Urinary bladder (tissue), 4 donors: ENCODE measurements around the gene AP1S2. TPM values are rescaled to one million over a fixed set of nuclear protein-coding genes. Genes with fewer than 3 reads are reported as not detected.
"Not testable (repeated sequence)": the region's sequence is repeated elsewhere in the genome, so short reads cannot be mapped to it uniquely, and the experiment has no call there.

ENCODE experiments used
- DNase-seq: peaks from one replicate; pipeline ENCODE4 v3.0.0-alpha.2; 2015; ENCODE audit errors: extremely low spot score
- H3K27ac ChIP-seq: one replicate; pipeline ENCODE4 v1.5.1; 2013; ENCODE audit warnings: low read depth, mild to moderate bottlenecking, moderate library complexity
- H3K36me3 ChIP-seq: one replicate; pipeline ENCODE4 v1.6.1; 2013; ENCODE audit warnings: mild to moderate bottlenecking, moderate library complexity; ENCODE audit not compliant: insufficient read depth
- H3K4me1 ChIP-seq: one replicate; pipeline ENCODE4 v1.6.1; 2013; ENCODE audit warnings: mild to moderate bottlenecking, moderate library complexity; ENCODE audit not compliant: insufficient read depth
- H3K4me3 ChIP-seq: one replicate; pipeline ENCODE4 v1.5.1; 2013; ENCODE audit warnings: low read depth, low read length
- WGBS: extraction: QIAGEN DNeasy Blood & Tissue Kit; methylation state at CpG from one replicate; pipeline ENCODE4 v1.1.7; 2013; 5-methylcytosine and 5-hydroxymethylcytosine counted together
- polyA plus RNA-seq: library from polyadenylated mRNA; stranded (reverse); fragments of 200-250 nt; gene quantifications from one replicate; pipeline ENCODE4 v1.2.3, GENCODE V29; 2013
- total RNA-seq: library from RNA; depleted of rRNA; stranded (reverse); fragments of >200 nt; gene quantifications from one replicate; pipeline ENCODE4 v1.2.3, GENCODE V29; 2014
- donor health status: healthy with polysubstance abuse.
- donor health status: healthy.

The AP1S2 gene
- total and polyA plus RNA-seq, 2 donors, result 24.1 to 76.8 TPM

DNA sequence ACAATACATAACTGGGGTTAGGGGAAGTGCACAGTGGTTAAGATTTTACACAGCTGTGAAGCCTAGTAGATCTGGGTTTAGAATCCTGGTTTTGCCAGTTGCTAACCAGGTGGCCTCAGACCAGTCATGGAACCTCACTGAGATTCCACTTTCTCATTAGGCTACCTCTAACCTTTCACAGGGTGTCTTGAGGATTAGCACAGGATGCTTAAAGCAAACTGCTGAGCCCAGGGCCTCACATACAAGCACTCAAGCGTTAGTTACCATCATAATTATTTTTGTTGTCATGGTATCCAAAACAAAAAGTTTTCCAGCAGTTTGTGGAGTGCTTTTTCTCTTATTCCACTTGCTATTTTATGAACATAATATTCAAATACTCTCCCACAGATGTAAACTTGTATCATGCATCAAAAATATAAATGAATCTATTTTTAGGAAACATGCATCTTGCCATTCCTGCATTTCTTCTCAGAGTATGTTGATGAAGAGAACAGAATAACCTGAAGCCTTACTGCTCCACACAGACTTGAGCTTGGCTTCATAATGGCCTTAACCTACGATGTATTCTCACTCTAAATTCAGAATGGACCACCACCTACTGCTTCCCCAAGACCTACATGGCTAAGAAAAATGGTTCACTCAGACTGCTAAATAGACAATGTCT, 12.6 kb downstream of the AP1S2 start:
- WGBS, result 79% methylated on average over 2 of the region's 2 CpGs
- no peak overlapping the region for H3K27ac ChIP-seq
- no peak for DNase-seq
- H3K4me3 ChIP-seq, result no peak overlapping the region
- no peaks in the 10 kb centered on the region for H3K4me1 ChIP-seq
- H3K36me3 ChIP-seq, result no peaks in the 10 kb centered on the region

DNA sequence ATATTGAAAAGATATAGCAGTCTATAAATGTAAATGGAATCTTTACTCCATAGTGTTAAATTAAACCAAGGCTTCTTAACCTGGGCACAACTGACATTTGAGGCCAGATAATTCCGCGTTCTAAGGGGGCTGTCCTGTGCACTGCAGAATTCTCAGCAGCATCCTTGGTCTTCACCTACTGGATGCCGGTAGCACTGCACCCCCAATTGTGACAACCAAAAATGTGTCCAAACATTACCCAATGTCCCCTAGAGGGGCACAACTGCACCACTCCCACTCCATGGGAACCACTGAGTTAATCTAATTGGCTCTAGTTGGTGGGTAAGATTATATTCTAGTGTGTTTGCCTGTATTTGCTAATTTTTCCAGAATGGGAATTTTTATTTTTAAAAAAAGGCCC, 16.6 kb downstream of the AP1S2 start:
- no peak overlapping the region for H3K27ac ChIP-seq
- H3K36me3 ChIP-seq, result no peaks in the 10 kb centered on the region
- WGBS, result 98% methylated on average over 3 of the region's 3 CpGs
- no peaks in the 10 kb centered on the region for H3K4me1 ChIP-seq
- no peak for DNase-seq
- no peak overlapping the region for H3K4me3 ChIP-seq

GRCh38 chrX:15834827-15835595, 19.6 kb downstream of the AP1S2 start:
- Histone ChIP-seq H3K4me3 (no peak overlapping the region), H3K4me1 (no peaks in the 10 kb centered on the region), H3K36me3 (no peaks in the 10 kb centered on the region), H3K27ac (no peak overlapping the region)
- 44% methylated on average over 5 of the region's 5 CpGs for WGBS
- DNase-seq, result no peak

GRCh38 chrX:15834053-15834452, 20.6 kb downstream of the AP1S2 start:
- H3K36me3 ChIP-seq, result no peaks in the 10 kb centered on the region
- no peak overlapping the region for H3K27ac ChIP-seq
- H3K4me1 ChIP-seq, result no peaks in the 10 kb centered on the region
- 70% methylated on average over 3 of the region's 3 CpGs for WGBS
- DNase-seq, result no peak
- no peak overlapping the region for H3K4me3 ChIP-seq

DNA sequence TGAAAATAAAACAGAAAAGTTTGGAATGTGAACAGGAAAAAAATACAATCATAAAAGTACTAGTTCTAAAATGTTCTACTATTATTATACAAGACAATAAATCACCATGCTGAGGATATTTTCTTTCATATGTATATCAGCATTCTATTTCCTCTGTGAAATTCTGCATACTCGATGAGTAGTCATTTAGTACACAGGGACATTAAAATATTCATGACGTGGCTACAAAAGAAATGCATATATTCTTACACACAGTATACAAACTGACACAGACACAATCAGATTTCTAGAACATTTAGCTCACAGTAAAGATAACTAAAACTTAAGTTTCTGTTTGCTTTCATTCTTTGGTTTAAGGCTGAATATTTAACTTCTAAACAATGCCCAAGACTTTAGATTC, 23.3 kb downstream of the AP1S2 start:
- WGBS, result no CpG with 5 or more reads among the region's 2 CpGs
- not testable (repeated sequence) for DNase-seq, H3K4me3 ChIP-seq, H3K4me1 ChIP-seq, H3K36me3 ChIP-seq, H3K27ac ChIP-seq

DNA sequence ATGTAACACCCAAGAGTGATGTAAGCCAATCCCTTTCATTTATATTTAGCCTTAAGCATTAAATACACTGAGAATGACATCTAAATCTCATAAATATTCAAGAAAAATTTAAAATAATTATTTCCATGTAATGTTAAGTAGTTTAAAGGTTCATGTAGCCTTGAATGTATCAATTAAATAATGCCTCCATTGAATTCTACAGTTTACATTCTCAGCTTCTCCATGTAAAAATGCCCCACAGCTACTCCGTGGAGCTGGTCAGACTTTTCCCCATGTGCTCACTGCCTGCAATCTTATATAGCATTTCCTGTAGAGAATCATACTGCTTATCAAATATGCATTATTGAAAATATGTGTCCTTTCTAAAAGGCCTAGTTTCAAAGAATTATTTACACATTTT, 25.4 kb downstream of the AP1S2 start:
- Histone ChIP-seq H3K4me3 (no peak overlapping the region), H3K4me1 (no peaks in the 10 kb centered on the region), H3K27ac (no peak overlapping the region), H3K36me3 (no peaks in the 10 kb centered on the region)
- 73% methylated on average over 1 of the region's 1 CpG for WGBS
- DNase-seq, result no peak

DNA sequence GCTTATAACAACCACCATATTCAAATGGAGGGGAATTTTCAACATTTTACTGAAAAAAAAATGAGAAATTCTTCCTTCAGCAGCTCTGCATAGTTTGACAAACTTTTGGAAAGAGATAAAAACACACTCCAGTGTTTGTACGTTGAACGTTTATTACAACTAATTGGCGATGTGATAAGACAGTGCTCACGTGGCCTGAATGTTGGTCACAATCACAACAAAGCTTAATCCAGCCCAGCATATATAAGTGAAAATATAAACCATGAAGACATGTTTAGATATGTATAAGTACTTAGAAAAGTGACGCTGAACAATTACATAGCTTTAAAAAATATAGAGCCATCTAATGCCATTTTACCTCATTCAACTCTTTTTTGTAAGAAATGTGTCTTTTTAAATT, 28.7 kb downstream of the AP1S2 start:
- Histone ChIP-seq H3K27ac (no peak overlapping the region), H3K4me1 (no peaks in the 10 kb centered on the region), H3K36me3 (peaks cover 4% of the 10 kb centered on the region), H3K4me3 (no peak overlapping the region)
- 36% methylated on average over 5 of the region's 5 CpGs for WGBS
- DNase-seq, result no peak

- no peak for DNase-seq
- peaks cover 6% of the 10 kb centered on the region for H3K36me3 ChIP-seq
- H3K4me3 ChIP-seq, result no peak overlapping the region
- H3K27ac ChIP-seq, result no peak overlapping the region
- WGBS, result 94% methylated on average over 23 of the region's 23 CpGs
- no peaks in the 10 kb centered on the region for H3K4me1 ChIP-seq
Observed at GRCh38 chrX:15822922-15823321, 31.7 kb downstream of the AP1S2 start.

GRCh38 chrX:15820106-15821073, 34.2 kb downstream of the AP1S2 start:
- 64% methylated on average over 14 of the region's 14 CpGs for WGBS
- Histone ChIP-seq H3K27ac (no peak overlapping the region), H3K4me1 (no peaks in the 10 kb centered on the region), H3K4me3 (no peak overlapping the region), H3K36me3 (peaks cover 8% of the 10 kb centered on the region)
- DNase-seq, result no peak

DNA sequence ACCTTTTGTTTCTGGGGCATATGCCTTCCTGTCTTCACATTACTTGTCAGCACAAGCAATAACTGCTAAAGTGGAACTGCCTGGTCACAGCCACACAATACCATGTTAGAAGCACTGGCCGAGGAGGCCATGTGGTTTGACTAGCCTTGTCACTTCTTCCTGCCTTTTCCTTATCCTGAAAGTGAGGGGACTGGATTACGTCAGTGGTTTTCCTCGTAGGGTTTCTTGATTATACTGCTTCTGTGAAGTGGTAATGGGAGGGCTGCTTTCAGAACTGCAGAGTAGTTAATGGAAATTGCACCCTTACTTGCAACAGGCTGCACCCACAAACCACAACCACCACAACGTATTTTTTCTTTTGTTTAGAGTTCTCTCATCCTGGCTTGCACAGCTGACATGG, 37.7 kb downstream of the AP1S2 start:
- WGBS, result 51% methylated on average over 4 of the region's 4 CpGs
- no peak overlapping the region for H3K4me3 ChIP-seq
- no peak for DNase-seq
- no peaks in the 10 kb centered on the region for H3K4me1 ChIP-seq
- peaks cover 7% of the 10 kb centered on the region for H3K36me3 ChIP-seq
- no peak overlapping the region for H3K27ac ChIP-seq

DNA sequence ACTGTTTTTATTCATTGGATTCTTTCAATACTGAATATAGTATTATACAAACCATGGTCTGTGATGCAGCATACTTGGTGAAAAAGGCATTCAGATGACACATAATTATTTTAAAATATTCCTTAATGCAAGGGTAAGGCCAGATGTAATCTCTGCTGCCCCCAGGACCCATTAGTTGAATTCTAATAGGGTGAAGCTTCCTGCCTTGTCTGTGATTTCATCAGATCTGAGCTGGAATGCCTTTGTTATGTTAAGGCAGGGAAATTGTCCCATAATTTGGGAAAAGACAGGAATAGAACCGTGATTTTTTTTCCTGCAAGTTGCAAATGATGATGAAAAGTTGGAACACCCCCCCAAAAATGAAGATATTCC, 38.2 kb downstream of the AP1S2 start:
- 55% methylated on average over 1 of the region's 1 CpG for whole genome bisulfite sequencing
- no peak overlapping the region for H3K4me3 ChIP-seq
- no peaks in the 10 kb centered on the region for H3K4me1 ChIP-seq
- peaks cover 7% of the 10 kb centered on the region for H3K36me3 ChIP-seq
- no peak overlapping the region for H3K27ac ChIP-seq
- no peak for DNase-seq

- Histone ChIP-seq H3K4me1 (no peaks in the 10 kb centered on the region), H3K27ac (no peak overlapping the region), H3K4me3 (no peak overlapping the region), H3K36me3 (peaks cover 5% of the 10 kb centered on the region)
- 64% methylated on average over 10 of the region's 10 CpGs for WGBS
- no peak for DNase-seq
Observed at GRCh38 chrX:15815779-15816437, 38.7 kb downstream of the AP1S2 start.

GRCh38 chrX:15814771-15815365, 39.7 kb downstream of the AP1S2 start:
- no peak for DNase-seq
- H3K4me1 ChIP-seq, result no peaks in the 10 kb centered on the region
- no peak overlapping the region for H3K27ac ChIP-seq
- no peak overlapping the region for H3K4me3 ChIP-seq
- peaks cover 4% of the 10 kb centered on the region for H3K36me3 ChIP-seq
- 81% methylated on average over 6 of the region's 6 CpGs for WGBS
